Muscle of leg (tissue), 11 donors: ENCODE results near the gene NCOR2. TPM values are rescaled to one million over a fixed set of nuclear protein-coding genes. Genes with fewer than 3 reads are reported as not detected.

ENCODE experiments used
- DNase-seq: peaks from one replicate; pipeline ENCODE4 v3.0.0; 2013
- H3K27ac ChIP-seq: one replicate; pipeline ENCODE4 v1.5.1; 2013; ENCODE audit warnings: mild to moderate bottlenecking, low read length, control low read depth
- H3K27me3 ChIP-seq: one replicate; pipeline ENCODE4 v1.6.1; 2013; ENCODE audit warnings: low read length; ENCODE audit not compliant: control insufficient read depth, insufficient read depth
- H3K36me3 ChIP-seq: one replicate; pipeline ENCODE4 v1.6.1; 2013; ENCODE audit warnings: low read length; ENCODE audit not compliant: control insufficient read depth, insufficient read depth
- H3K4me1 ChIP-seq: one replicate; pipeline ENCODE4 v1.6.1; 2013; ENCODE audit warnings: low read length; ENCODE audit not compliant: control insufficient read depth, insufficient read depth
- H3K4me3 ChIP-seq: one replicate; pipeline ENCODE4 v1.5.1; 2013; ENCODE audit warnings: low read length, control low read depth
- H3K9me3 ChIP-seq: replicated peaks from 2 replicates; pipeline ENCODE4 v1.6.1; 2013; ENCODE audit warnings: low read depth, low read length; ENCODE audit not compliant: control insufficient read depth
- whole genome bisulfite sequencing: methylation state at CpG from one replicate; pipeline ENCODE4 v1.1.5; 2013; ENCODE audit warnings: missing lambda C conversion rate; ENCODE audit not compliant: insufficient coverage; 5-methylcytosine and 5-hydroxymethylcytosine counted together
- polyA plus RNA-seq, 8 donors: library from polyadenylated mRNA; unstranded; fragments of 120-200 nt; gene quantifications; one replicate each; pipeline versions ENCODE4 v1.2.1 to v1.2.3, GENCODE V29; 2013; ENCODE audit warnings: inconsistent platforms in 1 of 8, low replicate concordance in 1 of 8; ENCODE audit not compliant: insufficient read length in 8 of 8, insufficient read depth in 1 of 8
- total RNA-seq: library from RNA; stranded (reverse); fragments of 120-200 nt; gene quantifications from one replicate; pipeline ENCODE4 v1.2.4, GENCODE V29; 2013

The NCOR2 gene
- total and polyA plus RNA-seq, 9 donors, result 48.1 to 137 (median 115) TPM

- Histone ChIP-seq H3K4me3 (peak overlapping the region; percentile 97), H3K4me1 (peaks cover 59% of the 10 kb centered on the region), H3K27ac (peak overlapping the region; percentile 97), H3K36me3 (no peaks in the 10 kb centered on the region), H3K9me3 (no peaks in the 10 kb centered on the region), H3K27me3 (no peaks in the 10 kb centered on the region)
- peak; percentile 90 for DNase-seq
- WGBS, result 0% methylated on average over 42 of the region's 56 CpGs
Measured at GRCh38 chr12:124566161-124566996, 1.0 kb downstream of the NCOR2 start.

DNA sequence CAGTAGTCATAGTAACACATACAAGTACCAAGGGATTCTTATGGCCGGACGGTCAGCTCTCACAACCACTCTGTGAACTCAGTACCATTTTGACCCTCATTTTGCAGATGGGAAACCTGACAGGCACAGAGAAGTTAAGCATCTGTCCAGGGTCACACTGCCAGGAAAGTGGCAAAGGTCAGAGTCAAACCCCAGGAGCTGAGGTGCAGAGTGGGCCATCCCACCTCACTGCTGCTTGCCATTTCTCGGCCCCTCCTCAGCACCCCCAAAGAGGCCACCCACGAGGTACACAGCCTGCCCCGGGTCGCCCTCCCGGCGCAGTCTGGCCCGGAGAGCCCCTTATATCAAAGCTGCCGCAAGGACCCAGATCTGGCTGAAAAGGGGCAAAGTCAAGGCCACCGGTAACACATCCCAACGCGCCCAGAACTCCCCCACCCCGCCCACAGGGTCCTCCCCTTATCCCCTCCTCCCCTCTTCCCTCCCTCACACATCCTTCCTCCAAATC, 1.7 kb downstream of the NCOR2 start:
- Histone ChIP-seq H3K27me3 (no peaks in the 10 kb centered on the region), H3K36me3 (no peaks in the 10 kb centered on the region), H3K4me1 (peaks cover 62% of the 10 kb centered on the region), H3K4me3 (peak overlapping the region; percentile 97), H3K27ac (peak overlapping the region; percentile 97), H3K9me3 (no peaks in the 10 kb centered on the region)
- WGBS, result 8% methylated on average over 4 of the region's 14 CpGs
- no peak for DNase-seq

DNA sequence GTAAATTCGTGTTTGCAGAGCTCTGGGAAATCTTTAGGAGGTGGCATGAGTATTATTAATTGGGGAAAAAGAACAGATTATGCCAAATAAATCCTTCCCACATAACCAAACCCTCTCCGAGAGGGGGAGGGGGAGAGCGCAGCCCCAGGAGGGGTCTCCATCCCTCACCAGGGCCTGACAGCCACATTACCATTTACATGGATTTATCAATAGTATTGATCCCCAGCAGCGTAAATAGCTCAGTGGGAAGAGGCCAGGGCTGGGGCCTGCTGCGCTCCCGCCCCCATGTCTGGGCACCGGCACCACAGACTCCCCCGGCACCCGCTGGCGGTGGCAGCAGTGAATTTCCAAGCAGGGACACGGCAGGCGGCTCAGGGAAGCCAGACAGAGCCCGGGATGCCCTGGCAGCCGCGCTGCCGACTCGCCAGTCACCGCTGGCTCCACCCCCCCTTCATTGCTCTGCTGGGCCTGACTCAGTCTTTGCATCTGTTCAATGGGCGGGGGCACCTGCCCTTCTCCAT, 2.4 kb downstream of the NCOR2 start:
- 29% methylated on average over 9 of the region's 19 CpGs for whole genome bisulfite sequencing
- H3K27ac ChIP-seq, result no peak overlapping the region
- H3K27me3 ChIP-seq, result no peaks in the 10 kb centered on the region
- no peaks in the 10 kb centered on the region for H3K9me3 ChIP-seq
- DNase-seq, result no peak
- no peaks in the 10 kb centered on the region for H3K36me3 ChIP-seq
- no peak overlapping the region for H3K4me3 ChIP-seq
- H3K4me1 ChIP-seq, result peaks cover 68% of the 10 kb centered on the region

- 60% methylated on average over 1 of the region's 19 CpGs for WGBS
- no peak for DNase-seq
- Histone ChIP-seq H3K4me1 (peaks cover 67% of the 10 kb centered on the region), H3K36me3 (no peaks in the 10 kb centered on the region), H3K27me3 (no peaks in the 10 kb centered on the region), H3K9me3 (no peaks in the 10 kb centered on the region), H3K4me3 (no peak overlapping the region), H3K27ac (no peak overlapping the region)
Measured at GRCh38 chr12:124564232-124564958, 3.0 kb downstream of the NCOR2 start.

- WGBS, result 66% methylated on average over 9 of the region's 10 CpGs
- peaks cover 61% of the 10 kb centered on the region for H3K4me1 ChIP-seq
- H3K36me3 ChIP-seq, result peaks cover 4% of the 10 kb centered on the region
- H3K27me3 ChIP-seq, result no peaks in the 10 kb centered on the region
- no peak overlapping the region for H3K4me3 ChIP-seq
- no peak overlapping the region for H3K27ac ChIP-seq
- no peak for DNase-seq
- no peaks in the 10 kb centered on the region for H3K9me3 ChIP-seq
Measured at GRCh38 chr12:124563809-124564208, 3.6 kb downstream of the NCOR2 start.

DNA sequence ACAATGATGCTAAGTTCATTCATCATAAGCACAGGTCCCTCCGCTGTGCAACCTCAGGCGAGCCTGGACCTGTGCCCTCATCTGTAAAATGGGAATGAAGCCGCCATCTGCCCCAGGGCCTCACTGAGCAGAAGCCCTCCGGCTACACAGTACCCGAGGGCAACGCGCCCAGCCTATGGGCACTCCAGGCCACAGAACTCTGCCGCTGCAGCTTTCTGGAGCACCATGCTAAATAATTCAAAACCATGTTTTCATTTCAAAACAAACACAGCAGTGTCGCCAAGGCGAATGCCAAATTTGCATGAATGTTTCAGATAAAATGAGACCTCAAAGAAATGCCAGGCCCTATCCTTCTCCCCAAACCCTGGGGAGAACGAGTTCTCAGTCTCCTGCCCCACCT, 4.0 kb downstream of the NCOR2 start:
- Histone ChIP-seq H3K4me1 (peaks cover 57% of the 10 kb centered on the region), H3K4me3 (no peak overlapping the region), H3K36me3 (peaks cover 7% of the 10 kb centered on the region), H3K27me3 (no peaks in the 10 kb centered on the region), H3K9me3 (no peaks in the 10 kb centered on the region), H3K27ac (no peak overlapping the region)
- 88% methylated on average over 7 of the region's 11 CpGs for WGBS
- no peak for DNase-seq

- Histone ChIP-seq H3K4me3 (no peak overlapping the region), H3K9me3 (no peaks in the 10 kb centered on the region), H3K4me1 (peaks cover 55% of the 10 kb centered on the region), H3K27me3 (no peaks in the 10 kb centered on the region), H3K36me3 (peaks cover 7% of the 10 kb centered on the region), H3K27ac (no peak overlapping the region)
- no peak for DNase-seq
- 90% methylated on average over 1 of the region's 4 CpGs for WGBS
Measured at GRCh38 chr12:124562796-124563181, 4.6 kb downstream of the NCOR2 start.

- H3K27me3 ChIP-seq, result no peaks in the 10 kb centered on the region
- 80% methylated on average over 13 of the region's 18 CpGs for WGBS
- H3K4me1 ChIP-seq, result peaks cover 59% of the 10 kb centered on the region
- H3K36me3 ChIP-seq, result peaks cover 8% of the 10 kb centered on the region
- no peak for DNase-seq
- no peak overlapping the region for H3K27ac ChIP-seq
- H3K4me3 ChIP-seq, result no peak overlapping the region
- no peaks in the 10 kb centered on the region for H3K9me3 ChIP-seq
Measured at GRCh38 chr12:124562018-124562795, 5.2 kb downstream of the NCOR2 start.

DNA sequence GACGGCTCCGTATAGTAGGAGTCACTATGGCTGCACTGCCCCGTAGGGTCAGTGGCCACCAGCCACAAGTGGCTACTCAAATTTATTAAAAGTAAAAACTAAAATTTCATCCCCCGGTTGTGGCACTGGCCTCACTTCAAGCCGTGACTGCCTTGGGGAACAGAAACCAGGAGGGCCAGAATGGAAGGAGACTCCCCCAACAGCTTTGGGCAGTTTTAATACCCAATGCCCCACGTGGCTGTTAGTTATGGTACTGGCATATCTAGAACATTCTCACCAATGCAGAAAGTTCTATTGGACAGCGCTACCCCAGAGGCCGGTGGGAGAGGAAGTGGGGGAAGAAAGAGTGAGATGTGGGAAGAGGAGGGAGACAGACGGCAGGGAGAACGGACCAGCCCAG, 6.2 kb downstream of the NCOR2 start:
- Histone ChIP-seq H3K27ac (no peak overlapping the region), H3K27me3 (no peaks in the 10 kb centered on the region), H3K9me3 (no peaks in the 10 kb centered on the region), H3K4me3 (no peak overlapping the region), H3K4me1 (peaks cover 65% of the 10 kb centered on the region), H3K36me3 (peaks cover 14% of the 10 kb centered on the region)
- WGBS, result 64% methylated on average over 2 of the region's 10 CpGs
- DNase-seq, result no peak
